ENCODE data around the gene SEMA3G. TPM values are rescaled to one million over a fixed set of nuclear protein-coding genes. Genes with fewer than 3 reads are reported as not detected.

SEMA3G gene
- total RNA-seq, 1 donor from 2014 or later, result 4.1 TPM

DNA sequence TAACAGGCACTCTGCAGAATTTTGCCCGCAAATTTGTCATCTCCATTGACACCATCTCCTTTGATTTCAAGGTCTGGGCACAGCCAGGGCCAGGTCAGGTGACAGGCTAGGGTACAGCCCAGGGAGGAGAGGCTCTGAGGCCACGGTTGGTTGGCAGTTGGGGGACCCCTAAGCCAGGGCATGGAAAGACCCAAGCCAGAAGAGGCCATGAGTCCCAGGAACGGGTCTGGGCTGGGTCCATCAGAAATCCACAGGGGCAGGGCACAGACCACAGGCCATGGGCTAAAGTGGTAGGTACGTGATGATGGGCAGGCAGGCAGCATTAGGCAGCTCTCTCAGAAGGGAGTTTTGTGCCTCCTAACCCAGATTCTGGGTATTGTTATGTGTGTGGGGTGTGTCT, 45.8 kb downstream of the SEMA3G start:
- FAIRE-seq (no peak), DNase-seq (ENCODE audit: low spot score in 2 of 2) (no peak)

DNA sequence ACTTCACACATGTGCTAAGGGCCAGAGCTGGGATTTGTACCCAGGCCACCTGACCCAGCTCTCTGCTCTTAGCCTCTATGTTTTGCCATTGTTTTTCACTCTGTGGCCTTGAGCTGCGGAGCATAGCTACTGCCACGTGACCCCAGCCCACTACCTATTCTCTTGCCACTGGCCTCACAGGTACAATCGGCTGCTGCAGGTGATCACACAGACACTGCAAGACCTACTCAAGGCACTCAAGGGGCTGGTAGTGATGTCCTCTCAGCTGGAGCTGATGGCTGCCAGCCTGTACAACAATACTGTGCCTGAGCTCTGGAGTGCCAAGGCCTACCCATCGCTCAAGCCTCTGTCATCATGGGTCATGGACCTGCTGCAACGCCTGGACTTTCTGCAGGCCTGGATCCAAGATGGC, 46.2 kb downstream of the SEMA3G start:
- DNase-seq (ENCODE audit: low spot score in 2 of 2) (no peak), FAIRE-seq (no peak)

DNA sequence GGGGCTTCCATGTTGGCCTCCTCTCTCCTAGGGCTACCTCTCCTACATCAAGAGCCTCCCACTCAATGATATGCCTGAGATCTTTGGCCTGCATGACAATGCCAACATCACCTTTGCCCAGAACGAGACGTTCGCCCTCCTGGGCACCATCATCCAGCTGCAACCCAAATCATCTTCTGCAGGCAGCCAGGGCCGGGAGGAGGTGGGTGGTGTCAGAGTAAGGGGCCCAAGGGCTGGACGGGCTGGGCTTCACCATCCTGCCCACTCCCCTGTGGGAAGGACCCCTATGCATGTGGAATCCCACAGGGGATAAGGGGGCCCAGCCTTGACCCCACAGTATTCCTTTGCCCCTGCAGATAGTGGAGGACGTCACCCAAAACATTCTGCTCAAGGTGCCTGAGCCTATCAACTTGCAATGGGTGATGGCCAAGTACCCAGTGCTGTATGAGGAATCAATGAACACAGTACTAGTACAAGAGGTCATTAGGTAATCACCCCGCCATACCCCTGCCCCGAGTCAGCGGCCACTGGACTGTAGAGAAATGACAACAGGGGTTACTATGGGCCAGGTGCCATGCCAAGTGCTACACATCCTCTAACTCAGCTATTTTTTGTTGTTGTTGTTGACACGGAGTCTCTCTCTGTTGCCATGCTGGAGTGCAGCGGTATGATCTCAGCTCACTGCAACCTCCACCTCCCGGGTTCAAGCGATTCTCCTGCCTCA, 47.1 kb downstream of the SEMA3G start:
- FAIRE-seq, result no peak
- DNase-seq (ENCODE audit: low spot score in 2 of 2), result no peak

DNA sequence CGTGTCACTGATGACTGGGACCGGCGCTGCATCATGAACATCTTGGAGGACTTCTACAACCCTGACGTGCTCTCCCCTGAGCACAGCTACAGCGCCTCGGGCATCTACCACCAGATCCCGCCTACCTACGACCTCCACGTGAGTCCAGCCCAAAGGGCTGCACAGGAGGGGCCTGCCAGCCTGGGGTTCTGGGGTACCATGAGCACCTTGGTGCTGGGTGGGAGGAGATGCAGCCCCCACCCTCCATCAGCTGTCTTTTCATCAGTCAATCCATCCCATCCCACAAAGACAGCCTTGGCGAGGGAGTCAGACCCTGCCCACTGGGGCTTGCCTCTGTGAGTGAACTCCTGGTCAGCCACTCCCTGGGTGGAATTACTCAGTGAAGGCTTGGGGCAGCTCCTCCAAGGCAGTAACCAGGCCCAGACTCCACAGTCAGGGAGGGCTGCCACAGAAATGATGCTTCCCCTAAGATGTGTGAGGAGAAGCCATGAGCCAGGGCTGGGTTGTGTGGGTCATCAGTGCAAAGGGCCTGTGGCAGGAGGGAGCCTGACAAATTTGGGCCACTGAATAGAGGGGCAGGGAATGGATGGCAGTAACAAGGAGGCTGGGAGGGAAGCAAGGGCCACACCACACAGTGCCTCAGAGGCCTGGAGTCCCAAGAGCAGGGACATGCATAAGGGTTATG, 47.9 kb downstream of the SEMA3G start:
- no peak for FAIRE-seq
- DNase-seq (ENCODE audit: low spot score in 2 of 2), result no peak

DNA sequence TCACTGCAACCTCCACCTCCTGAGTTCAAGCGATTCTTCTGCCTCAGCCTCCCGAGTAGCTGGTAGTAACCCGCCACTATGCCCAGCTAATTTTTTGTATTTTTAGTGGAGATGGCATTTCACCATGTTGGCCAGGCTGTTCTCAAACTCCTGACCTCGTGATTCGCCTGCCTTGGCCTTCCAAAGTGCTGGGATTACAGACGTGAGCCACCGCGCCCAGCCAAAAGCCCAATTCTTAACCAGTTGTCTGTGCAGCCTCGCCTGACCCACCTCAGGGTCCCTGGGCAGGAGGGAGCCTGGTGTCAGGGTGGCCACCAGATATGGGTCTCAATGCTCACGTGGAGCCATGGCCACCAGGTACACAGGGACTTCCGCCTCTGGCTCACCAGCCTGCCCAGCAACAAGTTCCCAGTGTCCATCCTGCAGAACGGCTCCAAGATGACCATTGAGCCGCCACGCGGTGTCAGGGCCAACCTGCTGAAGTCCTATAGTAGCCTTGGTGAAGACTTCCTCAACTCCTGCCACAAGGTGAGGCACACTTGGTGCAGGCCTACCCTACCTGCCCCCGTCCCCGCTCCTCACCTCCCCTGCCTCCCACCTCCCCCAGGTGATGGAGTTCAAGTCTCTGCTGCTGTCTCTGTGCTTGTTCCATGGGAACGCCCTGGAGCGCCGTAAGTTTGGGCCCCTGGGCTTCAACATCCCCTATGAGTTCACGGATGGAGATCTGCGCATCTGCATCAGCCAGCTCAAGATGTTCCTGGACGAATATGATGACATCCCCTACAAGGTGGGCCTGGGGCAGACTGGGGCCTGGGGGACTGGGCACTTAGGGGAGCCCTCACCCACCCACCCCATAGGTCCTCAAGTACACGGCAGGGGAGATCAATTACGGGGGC, 48.6 kb downstream of the SEMA3G start:
- no peak for FAIRE-seq
- DNase-seq (ENCODE audit: low spot score in 2 of 2), result no peak

DNA sequence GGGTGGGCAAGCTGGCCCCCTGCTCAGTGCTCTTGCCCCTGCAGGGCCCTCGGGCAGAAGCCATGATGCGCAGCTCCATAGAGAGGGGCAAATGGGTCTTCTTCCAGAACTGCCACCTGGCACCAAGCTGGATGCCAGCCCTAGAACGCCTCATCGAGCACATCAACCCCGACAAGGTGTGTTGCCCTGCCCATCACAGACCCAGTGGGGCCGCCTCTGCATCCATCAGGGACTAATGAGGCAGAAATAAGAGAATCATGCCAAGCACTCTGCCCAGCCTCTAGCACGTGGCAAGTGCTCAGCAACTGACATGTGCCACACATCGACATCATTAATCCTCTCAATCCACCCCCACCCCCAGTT, 49.4 kb downstream of the SEMA3G start:
- FAIRE-seq, result no peak
- no peak for DNase-seq (ENCODE audit: low spot score in 2 of 2)

DNA sequence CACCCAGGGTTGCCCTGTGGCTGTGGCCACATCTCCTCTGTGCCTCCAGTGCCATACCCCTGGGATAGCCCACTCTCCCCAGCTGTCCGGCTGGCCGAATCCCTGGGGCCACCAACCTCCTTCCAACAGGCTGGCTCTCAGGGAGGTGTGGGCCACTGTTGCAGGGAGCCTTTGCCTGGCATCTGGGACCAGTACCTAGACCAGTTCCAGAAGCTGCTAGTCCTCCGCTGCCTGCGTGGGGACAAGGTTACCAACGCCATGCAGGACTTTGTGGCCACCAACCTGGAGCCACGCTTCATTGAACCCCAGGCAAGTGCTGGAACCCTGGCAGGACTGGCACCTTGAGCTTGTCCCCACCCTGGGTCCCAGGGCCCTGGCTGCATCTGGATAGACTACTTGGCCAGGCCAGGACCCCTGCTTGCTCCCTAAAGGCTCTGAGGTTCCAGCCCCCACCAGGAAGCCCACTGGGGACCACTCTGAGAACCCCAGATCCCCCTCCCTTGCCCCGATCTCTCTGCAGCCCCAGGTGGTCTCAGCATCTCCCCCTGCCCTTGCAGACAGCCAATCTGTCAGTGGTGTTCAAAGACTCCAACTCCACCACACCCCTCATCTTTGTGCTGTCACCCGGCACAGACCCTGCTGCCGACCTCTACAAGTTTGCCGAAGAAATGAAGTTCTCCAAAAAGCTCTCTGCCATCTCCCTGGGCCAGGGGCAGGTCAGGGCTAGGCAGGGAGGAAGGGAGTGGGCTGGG, 50.0 kb downstream of the SEMA3G start:
- FAIRE-seq, result no peak

DNA sequence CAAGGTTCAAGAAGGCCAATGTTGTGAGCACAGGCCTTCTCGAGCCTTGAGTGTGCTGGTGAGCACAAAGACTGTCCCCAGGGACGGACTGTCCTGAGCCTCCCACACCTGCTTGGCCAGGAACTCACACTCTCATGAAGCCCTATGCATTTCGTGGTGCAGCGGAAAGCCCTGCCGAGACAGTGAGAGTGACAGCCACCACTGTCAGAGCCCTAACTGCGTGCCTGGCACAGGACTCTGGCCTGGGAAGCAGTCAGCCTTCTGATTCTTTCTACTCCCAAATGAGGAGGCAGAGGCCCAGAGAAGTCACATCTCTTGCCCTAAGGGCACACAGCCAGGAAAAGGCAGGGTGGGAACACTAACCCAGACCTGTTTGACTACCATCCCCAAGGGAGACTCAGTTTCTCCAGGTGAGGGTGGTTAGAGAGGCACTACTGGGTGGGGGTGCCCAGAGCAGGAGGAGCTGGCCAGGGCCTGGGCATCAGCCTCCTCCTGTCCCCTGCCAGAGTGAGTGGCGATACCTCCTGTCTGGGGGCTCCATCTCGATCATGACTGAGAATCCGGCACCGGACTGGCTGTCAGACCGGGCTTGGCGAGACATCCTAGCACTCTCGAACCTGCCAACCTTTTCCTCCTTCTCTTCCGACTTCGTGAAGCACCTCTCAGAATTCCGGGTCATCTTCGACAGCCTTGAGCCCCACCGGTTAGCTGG, 50.8 kb downstream of the SEMA3G start:
- FAIRE-seq (no peak), DNase-seq (ENCODE audit: low spot score in 2 of 2) (no peak)

More for the DNA sequence above, 50.0 kb downstream of the SEMA3G start:
- DNase-seq (ENCODE audit: low spot score in 2 of 2), result no peak

DNA sequence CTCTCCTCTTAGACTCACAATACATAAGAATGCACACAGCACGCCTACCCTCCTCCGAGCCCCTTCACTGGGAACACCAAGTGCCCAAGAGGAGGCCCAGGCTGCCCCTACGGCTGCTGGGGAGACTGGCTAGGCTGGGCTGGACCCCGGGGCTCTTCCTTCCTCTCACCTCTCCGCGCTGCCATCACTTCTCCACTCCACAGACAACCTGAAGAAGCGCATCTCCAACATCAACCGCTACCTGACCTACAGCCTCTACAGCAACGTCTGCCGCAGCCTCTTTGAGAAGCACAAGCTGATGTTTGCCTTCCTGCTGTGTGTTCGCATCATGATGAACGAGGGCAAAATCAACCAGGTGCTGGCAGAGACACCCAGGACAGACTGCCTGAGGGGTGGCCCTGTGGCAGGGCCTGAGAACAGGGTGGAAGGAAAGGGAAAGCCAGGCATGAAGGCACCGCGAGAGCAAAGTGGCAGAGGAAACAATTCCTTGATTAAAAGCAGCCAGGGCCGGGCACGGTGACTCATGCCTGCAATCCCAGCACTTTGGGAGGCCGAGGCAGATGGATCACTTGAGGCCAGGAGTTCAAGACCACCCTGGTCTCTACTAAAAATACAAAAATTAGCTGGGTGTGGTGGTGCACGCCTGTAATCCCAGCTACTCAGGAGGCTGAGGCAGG, 51.6 kb downstream of the SEMA3G start:
- FAIRE-seq (no peak), DNase-seq (ENCODE audit: low spot score in 2 of 2) (no peak)

DNA sequence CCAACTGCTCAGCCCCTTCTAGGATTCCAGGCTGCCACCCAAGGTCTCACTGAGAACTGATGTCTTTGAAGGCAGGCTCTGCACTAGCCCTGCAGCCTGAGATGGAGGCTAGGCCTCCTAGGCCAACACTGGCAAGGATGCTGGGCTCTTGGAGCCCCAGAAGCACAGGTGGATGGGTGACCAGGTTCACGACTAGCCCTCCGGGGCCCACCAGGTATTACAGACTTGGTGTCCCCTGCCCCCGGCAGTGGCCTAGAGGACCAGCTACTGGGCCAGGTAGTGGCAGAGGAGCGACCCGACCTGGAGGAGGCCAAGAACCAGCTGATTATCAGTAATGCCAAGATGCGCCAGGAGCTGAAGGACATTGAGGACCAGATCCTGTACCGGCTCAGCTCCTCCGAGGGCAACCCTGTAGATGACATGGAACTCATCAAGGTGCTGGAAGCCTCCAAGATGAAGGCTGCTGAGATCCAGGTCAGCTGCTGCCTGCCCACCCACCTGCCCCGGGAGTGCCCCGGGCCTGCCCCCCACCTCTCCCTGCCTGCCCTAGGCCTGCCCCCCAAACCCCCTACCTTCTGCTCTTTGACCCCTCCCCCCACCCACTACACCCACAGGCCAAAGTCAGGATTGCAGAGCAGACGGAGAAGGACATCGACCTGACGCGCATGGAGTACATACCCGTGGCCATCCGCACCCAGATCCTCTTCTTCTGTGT, 52.5 kb downstream of the SEMA3G start:
- DNase-seq (ENCODE audit: low spot score in 2 of 2) (no peak), FAIRE-seq (no peak)

DNA sequence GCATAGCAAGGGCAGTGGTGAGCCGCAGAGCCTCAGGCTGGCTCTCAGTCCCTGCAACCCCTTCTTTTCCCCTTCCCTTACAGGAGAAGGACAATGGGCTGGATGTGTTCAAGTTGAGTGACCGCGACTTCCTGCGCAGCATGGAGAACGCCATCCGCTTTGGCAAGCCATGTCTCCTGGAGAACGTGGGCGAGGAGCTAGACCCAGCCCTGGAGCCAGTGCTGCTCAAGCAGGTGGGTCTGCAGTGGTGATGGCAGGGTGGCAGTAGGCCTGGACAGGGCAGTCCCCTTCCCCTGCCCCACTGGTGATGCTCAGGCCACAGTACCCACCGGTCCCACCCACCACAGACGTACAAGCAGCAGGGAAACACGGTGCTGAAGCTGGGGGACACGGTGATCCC, 53.8 kb downstream of the SEMA3G start:
- DNase-seq (ENCODE audit: low spot score in 2 of 2) (no peak), FAIRE-seq (no peak)

DNA sequence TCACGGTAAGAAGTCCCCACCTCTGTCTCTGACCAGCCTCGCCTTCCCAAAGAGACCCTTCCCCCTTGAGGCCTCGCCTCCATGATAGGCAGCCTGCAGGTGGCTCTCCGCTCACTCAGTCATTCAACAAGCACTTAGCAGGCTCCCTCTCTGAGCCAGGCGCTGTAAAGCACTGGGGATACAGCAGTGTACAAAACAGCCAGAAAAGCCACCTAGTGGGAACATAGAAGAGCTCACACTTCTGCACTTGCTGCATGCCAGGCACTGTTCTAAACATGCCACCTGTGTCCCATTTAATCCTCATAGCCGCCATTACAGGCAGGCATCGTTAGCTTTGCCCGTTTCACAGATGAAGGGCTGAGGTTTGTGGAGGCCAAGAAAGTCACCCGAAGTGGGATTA, 56.0 kb downstream of the SEMA3G start:
- no peak for FAIRE-seq
- DNase-seq (ENCODE audit: low spot score in 2 of 2), result no peak

DNA sequence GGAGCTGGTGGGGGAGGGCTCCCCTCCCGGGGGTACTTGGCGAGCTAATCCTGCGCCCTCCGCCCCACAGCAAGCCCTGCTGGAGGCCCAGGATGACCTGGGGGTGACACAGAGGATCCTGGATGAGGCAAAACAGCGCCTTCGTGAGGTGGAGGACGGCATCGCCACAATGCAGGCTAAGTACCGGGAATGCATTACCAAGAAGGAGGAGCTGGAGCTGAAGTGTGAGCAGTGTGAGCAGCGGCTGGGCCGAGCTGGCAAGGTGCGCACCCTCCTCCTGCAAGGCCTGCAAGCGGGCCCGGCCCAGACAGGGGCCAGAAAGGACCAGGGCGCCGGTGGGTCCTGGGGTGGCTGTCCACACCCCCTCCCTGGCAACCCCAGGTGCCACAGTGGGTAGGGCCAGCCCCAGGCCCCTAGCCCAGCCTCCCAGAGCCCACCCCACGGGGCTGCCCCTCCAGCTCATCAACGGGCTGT, 56.5 kb downstream of the SEMA3G start:
- DNase-seq (ENCODE audit: low spot score in 2 of 2) (no peak), FAIRE-seq (no peak)

DNA sequence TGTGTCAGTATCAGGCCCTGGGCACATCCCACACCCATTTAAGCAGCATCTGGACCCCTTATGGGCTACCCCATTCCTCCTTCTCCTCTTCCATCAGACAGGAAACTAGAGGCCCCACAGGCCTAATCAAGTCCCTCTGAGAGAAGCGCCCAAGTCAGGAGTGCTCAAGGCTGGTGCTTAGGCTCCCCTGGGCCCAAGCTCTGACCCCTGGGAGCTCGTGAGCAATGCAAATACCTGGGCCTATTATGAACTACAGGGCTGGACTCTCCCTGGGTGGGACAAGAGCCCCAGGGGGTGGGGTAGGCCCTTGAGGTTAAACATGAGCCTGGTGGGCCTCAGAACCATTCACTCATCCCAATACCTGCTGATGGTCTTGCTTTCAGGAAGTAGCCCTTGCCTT, 57.4 kb downstream of the SEMA3G start:
- FAIRE-seq (no peak), DNase-seq (ENCODE audit: low spot score in 2 of 2) (no peak)

DNA sequence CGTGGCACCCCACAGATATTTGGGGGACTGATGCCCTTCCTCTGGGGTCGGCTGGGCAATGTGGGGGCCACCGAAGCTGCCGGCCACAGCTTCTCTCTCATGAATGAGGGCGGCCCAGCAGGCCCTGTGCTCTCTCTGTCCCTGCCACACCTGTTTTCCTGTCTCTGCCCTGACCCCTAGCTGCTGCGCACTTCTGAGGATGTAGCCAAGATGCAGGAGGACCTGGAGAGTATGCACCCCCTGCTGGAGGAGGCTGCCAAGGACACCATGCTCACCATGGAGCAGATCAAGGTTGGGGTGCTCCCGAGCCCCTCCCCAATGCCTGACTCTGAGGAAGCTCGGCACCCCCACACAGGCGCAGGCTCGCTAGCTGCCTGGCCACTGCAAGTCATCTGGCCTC, 59.7 kb downstream of the SEMA3G start:
- DNase-seq (ENCODE audit: low spot score in 2 of 2) (no peak), FAIRE-seq (no peak)

DNA sequence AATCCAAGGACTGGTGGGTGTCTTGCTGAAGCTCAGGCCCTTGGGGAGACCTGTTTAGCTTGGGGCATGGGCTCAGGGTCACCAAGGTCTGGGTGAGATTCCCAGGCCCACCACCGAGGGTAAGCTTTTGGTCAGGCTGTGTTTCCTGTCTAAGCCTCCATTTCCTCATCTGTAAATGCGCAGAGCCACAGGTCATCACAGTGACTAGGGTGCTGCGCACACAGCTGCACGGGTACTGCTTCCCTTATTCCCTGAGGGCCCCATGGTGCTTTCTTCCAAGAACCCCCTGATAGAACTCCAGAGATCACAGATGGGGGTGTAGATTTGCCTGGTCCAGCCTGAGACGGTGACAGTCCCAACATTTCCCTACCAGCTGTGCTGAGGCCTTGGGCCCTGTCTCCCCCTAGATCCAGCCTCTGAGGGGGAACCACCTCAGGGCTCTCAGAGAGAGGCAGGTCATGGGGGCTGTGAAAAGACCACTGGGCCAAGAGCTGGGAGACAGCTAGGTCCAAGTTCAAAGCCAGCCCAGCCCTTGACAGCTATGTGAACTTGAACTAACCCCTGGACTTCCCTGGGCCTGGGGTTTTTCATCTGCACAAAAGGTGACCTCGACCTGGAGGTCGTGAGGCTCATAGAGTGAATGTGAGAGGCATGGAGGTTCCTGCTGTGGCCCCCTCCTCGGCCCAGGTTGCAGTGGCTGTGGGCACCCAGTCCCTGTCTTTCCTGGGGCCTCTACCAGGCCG, 60.7 kb downstream of the SEMA3G start:
- FAIRE-seq (no peak), DNase-seq (ENCODE audit: low spot score in 2 of 2) (no peak)

DNA sequence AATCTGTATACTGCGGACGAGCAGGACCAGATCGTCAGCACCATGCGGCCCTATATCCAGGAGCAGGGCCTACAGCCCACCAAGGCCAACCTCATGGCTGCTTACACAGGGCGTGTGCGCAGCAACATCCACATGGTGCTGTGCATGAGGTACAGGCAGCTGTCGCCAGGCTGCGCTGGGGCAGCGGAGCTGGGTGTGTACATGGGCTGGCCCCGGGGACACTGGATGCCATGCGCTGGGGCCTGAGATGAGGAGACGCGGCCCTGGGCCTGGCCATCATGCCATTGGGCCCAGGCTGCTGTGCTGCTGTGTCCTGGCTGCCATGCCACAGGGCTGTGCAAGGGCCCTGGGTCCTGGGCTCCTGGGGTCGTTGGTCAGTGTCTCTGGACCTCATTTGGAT, 61.5 kb downstream of the SEMA3G start:
- FAIRE-seq (no peak), DNase-seq (ENCODE audit: low spot score in 2 of 2) (no peak)

Data from frontal cortex (tissue), 4 donors.